NCI-H446 treated with DMSO at 0.1 percent for 48 hours (cell line): Measurements from ENCODE around the gene PAQR7.
"Not testable (repeated sequence)": the region's sequence is repeated elsewhere in the genome, so short reads cannot be mapped to it uniquely, and the experiment has no call there.

Source experiments
- DNase-seq: peaks from one replicate; lab custom pipeline; 2025; lab: John Stamatoyannopoulos, UW

Gene PAQR7

DNA sequence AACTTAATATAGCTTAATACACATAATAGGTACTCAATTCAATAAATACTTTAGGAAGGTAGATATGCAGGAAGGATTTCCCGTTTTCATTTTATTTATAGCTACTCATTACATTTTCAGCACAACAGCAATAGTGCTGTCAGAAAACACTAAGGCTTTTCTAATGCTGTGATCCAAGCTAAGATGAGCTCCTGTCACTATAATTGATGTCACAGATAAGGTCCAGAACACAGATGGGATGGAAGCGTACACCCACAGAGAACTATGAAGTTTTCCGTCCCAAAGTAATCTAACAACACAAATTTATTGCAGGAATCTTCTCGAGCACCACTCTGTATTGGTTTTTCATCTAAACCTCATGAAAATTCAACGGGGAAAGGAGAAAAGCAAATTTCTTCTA lies 29.8 kb downstream of the PAQR7 start:
- DNase-seq: no peak

DNA sequence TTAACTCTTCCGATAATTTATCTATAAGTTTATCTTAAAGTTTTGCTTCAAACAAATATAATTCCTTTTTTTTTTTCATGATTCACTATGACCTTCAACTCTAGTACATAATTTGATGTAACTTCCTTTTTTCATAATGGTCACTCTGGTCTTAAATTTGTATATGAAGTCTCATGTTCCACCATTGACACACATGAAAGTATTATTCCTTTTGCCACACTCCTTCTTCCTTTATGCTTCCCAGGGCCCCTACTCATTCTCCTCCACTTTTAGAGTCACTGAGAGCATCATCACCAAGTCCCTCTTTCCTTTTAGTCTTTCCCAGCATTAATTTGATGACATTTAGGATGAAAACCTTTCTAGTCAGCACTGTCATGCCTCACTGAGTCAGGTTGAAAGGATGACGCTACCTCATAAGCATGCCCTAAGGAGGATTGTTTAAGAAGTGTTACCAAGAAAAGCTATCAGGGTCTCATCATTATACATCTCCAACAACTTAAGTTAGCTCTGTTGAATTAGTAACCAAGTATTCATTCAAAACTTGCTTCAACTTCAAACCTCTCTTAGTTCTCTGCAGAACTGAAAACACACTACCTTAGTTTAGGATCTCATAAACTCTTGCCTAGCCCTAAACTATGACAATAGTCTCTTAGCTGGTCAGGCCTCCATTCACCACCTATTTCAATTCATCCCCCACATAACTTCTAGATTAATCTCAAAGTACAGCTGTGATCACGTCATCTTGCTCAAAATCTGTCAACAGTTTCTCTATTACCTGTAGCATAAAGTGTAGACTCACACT lies 30.8 kb downstream of the PAQR7 start:
- DNase-seq: no peak

DNA sequence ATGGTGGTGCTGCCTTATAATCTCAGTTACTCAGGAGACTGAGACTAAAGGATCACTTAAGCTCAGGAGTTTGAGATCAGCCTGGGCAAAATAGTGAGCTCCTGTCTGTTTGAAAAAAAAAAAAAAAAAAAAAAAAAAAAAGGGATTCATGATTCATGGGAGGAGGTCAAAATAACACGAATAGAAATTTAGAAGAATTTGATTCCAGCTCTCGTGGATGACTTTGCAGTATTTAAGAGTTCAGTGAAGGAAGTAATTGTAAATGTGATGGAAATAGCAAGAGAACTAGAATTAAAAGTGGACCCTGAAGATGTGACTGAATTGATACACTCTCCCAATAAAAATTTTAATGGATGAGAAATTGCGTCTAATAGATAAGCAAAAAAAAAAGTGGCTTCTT lies 32.0 kb downstream of the PAQR7 start:
- DNase-seq: no peak

DNA sequence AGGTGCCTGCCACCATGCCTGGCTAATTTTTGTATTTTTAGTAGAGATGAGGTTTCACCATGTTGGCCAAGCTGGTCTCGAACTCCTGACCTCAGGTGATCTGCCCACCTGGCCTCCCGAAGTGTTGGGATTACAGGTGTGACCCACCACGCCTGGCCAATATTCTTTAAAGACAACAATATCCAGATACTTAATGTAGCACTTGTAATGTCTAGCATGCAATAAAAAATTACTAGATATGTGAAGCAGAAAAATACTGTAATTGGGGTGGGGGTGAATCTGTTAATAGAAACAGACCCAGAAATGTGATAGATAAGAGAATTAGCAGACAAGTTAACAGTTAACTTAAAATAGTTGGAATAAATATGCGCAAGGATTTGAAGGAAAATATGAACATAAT lies 35.7 kb downstream of the PAQR7 start:
- not testable (repeated sequence) for DNase-seq

DNA sequence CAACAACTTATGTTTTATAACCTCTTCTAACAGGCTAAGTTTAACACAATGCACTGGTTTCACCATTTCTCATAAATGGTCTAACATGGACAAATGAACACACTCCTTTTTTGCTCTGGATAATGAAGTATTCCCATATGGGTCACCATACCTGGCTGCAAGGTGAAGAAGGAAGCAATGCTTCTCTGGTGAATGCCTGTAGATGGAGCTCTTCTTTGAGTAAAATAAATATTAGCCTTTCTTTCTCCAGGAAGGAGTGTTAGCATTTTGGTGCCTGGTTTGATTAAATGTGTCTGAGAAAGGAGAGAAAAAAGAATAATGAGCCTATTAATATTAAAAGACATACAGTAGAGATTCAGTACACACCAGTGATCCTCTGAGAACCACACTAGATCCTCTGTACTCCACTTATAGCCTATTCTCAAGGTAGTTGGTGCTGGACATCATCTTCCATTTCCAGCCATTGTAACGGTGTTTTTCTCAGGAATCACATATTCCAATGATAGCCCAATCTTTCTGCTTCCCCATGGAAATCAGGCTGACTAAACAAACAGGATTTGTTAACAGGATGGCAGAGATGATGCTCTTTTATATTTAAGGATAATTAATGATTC lies 38.1 kb downstream of the PAQR7 start:
- peak; percentile 5 for DNase-seq

DNA sequence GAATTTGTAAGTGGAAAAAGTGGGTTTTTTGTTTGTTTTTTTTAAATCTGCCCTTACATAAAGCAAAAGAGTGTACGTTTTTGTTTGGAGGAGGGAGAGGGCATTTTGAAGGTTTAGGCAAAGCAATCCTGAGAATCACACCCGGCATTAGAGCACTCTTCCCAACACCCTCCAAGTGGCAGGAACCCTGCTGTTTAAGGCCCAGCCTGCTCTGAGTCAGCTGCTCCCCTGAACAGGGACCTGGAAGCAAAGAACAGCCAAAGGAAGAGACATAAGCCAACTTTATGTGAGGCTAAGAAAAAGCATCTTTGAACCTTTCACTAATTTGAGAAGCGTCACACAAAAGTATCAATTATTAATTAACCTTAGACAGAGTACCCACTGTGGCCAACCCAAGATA lies 38.8 kb downstream of the PAQR7 start:
- no peak for DNase-seq

DNA sequence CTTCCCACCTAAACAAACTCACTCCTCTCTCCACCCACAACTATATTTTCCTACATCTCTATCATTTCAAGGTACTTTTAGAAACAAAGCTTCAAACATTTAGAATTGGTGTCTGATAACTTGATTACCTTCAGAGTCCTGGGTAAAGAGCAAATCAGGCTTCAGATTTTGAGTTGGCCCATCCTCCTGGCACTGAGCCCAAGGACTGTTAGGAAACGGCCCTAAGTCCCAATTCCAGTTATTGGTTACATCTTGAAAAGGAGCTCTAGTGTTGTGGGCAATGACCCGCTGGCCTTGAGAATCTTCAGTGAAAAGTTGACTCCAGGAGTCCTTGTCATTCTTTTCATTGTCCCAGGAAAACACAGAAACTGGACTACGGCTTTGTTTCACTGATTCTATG lies 40.6 kb downstream of the PAQR7 start:
- no peak for DNase-seq

DNA sequence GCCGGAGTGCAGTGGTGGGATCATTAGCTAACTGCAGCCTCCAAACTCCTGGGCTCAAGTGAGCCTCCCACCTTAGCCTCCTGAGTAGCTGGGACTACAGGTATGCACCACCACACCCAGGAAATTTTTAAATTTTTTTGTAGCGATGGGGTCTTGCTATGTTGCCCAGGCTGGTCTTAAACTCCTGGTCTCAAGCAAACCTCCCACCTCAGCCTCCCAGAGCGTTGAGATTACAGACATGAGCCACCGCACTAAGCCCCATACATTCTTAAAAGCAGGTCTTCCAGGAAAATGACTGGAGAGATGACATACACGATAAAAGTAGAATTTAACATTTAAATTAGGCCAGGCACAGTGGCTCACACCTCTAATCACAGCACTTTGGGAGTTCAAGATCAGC lies 42.4 kb downstream of the PAQR7 start:
- no peak for DNase-seq

DNA sequence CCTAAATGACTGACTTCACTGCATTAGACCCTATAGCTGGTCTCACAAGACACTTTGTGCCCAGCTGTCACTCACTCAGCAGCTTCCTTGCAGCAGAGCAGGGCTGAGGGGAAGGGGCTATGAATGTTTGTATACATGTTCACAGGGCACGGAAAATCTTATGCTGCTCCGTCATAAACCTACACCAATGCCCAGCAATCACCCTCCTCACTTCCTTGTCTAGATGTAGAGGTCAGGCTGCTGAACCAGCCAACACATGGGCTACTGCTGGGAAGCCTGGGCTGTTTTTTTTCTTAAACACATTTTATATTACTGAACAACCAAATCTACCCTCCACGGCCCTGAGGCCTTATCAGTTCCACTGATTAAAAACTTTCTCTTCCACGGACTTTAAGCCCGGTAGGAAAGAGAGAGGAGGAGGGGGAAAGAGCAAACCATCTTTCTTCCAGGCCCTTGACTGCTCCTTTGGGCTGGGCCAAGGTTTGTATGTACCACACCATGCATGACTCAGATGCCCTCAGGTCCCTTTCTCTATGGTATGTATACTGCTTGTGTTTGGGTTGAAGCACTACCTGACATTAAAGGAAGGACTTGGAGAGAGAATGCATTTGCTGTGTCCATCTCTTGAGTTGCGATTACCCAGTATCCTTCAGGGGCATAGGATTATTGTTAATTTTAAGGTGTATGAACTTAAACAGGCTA lies 43.0 kb downstream of the PAQR7 start:
- no peak for DNase-seq

DNA sequence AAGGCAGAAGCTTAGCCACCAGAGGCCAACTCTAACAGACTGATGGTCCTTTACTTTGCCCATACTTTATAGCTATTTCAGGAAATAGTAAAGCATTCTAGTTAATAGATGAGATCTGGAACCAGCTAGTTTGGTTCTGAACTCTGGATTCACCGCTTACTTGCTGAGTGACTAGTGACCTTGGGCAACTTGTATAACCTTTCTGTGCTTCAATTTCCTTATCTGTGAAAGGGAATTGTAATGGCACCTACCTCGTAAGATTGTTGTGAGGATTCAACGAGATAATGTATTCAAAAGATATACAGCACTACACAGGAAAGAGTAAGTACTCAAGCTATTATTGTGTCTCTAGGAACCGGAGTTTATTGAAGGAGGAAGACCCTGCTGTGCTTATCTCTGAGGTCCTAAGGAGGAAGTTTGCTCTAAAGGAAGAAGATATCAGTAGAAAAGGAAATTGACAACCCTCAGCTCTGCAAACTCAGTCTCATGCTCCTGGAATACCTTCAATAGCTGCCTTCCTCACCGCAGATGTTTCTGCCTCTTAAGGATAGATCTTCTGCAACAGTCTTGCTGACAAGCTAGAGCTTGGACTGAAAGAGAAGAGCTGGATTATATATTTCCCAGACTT lies 43.8 kb downstream of the PAQR7 start:
- DNase-seq: no peak

DNA sequence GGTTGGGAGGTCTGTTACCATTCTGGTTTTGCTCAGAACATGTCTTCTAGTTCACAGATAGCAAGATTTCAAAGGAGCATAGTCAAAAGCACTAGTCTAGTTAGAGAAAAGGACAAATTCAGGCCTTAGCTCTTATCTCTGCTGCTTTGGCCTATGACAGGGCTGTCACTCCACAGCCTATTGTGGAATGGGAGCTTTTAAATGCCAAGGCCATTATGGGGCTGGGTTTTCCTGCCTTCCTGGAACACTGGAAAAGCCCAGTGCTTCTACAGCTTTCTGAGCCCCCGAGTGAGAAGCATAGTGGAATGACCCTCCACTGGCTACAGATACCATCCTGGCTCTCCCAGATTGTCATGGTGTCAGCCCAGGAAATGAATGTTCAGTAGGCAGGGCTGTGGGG lies 46.5 kb downstream of the PAQR7 start:
- DNase-seq: no peak

DNA sequence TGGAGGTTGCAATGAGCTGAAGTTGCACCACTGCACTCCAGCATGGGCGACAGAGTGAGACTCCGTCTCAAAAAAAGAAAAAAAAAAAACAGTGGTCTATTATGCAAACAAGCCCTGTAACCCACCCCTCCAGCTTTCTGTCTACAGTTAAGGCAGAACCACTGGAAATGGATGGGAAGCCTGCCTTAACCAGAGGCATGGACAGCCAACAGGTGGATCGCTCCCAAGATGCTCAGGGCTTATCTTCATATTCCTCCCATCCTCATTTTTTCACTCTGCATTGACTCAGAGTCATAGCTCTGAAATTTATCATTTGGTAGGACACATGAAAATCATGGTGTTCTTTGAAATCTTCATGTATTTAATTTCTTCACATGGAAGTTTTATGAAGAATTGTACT lies 47.0 kb downstream of the PAQR7 start:
- DNase-seq: no peak

DNA sequence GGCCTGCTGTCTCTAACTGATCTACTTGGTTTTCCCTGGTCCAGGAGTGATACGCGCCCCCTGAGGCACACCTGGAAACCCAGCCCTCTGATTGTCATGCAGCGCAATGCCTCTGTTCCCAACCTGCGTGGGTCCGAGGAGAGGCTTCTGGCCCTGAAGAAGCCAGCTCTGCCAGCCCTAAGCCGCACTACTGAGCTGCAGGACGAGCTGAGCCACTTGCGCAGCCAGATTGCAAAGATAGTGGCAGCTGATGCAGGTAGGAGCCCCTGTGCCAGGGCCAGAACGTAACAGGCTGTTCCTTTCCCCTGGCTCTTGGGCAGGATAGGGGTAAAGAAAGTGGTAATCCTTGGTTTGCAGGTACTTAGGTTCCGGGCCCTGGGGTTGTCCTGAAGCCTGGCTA lies 48.9 kb downstream of the PAQR7 start:
- no peak for DNase-seq

DNA sequence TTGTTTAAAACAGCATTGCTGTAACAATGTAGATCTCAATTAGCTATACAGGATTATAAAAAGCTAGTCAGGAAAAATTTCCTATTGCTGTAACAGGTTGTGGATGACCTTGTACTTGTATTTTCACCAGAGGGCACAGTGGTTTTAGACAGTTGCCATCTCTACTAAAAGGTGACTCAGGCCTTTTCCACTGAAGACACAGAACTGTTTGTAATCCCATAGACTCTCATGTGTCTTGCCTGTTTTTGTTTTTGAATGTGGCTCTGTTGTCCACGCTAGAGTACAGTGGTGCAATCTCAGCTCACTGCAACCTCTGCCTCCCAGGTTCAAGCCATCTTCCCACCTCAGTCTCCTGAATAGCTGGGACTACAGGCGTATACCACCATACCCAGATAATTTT lies 49.9 kb downstream of the PAQR7 start:
- no peak for DNase-seq

DNA sequence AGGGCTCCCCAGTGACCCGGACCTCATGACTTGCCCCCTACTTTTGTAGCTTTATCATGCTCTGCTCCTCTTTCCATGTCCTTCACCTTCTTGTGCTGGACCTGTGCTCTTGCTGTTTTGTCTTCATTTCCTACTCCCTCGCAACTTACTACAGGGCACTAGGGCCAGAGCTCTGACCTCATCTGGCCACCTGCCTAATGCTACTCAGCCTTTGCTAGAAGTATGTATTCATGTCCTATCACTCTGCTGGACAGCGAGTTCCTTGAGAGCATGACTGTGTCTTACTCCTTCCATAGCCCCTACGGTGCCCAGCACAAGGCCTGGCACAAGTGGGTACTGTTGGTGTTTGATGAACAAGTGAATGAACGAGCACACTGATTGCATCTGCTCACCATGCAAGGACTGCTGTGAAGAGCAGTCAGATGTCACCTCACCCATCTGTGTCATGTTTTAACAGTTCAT lies 53.8 kb downstream of the PAQR7 start:
- DNase-seq: no peak

DNA sequence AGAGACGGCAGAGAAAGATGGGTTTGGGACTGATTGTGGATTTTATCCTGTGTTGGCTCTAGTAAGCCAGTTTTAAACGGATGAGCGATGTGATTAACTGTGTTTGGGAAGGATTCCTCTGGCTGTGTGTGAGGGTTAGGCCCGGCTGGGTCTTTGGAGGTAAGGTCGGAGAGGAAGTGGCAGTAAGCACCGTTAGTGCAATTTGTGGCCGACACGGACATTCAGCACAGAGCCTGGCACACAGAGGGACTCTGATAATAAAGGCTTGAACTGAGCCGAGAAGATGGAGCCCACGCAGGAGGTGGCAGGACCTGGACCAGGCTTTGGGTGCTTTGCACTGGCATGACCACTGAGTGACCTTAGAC lies 54.4 kb downstream of the PAQR7 start:
- no peak for DNase-seq

DNA sequence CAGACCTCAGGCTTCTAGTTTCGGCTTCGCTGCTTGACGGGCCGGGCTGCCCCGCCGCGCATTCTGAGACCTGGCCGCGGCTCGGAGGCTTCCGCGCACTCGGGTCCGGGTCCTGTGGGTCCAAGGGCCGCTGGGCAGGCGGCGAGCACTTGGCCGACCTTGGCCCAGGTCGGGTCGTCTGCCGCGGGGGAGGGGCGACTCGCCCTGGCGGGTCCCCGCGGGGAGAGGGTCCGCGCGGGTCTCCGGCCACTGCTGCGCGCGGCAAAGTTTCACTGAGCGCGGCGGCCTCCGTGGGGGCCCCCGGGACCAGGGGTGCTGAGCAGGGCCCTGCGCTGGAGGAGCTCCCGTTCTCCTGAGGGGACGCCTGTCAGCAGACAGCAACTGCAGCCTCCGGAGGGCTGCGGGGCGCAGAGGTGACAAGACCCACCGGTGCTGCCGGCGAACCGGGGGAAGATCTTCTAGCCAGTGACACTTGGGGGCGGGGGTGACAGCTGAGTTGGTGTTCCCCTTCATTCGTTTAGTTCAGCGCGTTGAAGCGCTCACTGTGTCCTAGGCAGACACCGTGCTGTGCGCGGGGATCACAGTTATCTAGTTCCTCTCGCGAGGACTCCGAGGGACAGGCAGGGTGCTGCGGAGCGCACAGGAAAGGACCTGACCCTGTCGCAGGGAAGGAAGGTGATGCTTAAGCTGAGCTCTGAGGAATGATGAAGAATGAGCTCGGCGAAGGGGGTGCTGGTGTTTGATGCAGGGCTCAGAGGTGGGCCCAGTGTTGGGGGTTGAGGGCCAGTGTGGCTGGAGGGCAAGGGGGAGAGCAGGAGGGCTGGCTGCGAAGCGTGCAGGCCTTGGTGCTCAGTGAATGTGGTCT lies 55.0 kb downstream of the PAQR7 start:
- DNase-seq: peak; percentile 31

DNA sequence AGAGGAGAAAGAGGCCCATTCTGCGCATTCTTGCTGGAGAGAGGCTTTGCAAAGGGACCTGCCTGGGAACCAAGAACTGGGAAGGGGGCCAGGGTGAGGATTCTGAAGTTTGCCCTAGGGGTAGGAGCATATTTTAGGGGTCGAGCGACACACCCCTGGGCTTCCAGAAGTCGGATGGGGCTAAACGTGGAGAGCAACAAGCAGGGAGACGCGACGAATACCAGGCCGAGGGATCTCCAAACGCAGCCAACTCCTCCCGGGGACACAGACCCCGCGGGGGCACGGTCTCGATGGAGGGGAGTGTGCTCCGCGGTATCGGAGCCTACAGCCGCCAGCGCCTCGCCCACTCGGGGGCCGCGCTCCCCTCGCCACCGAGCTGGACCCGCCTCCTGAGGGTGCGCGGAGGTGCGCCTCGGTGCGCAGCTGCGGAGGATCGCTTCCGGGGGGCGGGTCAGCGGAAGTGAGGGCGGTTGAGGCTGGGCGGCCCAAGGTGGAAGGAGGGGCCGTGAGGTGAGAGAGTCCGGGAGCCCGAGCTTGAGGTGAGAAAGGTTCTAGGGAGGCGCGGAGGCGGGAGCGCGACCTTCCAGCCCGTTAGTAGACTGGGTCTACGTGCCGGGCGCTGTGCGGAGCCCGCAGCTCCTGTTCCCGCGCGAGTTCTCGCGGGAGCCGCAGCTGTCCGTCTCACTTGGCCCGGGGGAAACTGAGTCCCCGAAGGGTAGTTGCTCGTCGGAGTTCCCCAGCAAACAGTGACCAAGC lies 55.8 kb downstream of the PAQR7 start, which contains the start of gene MTFR1L:
MTFR1L (plus strand) TSS at position 464 of the 756 bp plus-strand sequence. CDS start 3,151 bp downstream, outside the sequence.
- peak; percentile 55 for DNase-seq

DNA sequence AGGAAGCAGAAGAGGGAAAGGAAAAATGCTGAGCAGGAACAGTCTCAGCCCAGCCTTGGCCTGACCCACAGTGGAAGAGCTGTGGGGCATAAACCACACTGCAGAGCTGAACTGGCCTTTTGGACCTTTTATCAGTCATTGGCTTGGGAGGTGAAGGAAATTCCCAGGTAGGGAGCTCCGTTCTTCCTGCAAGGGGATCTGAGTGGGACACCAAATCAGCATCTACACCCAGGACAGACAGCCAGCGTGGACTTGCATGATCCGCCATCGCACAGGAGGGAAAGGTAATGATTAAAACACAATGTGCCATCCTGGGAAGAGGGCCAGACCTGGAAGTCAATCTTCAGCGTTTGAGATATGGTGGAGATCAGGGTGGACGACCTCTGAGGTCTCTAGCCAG lies 56.9 kb downstream of the PAQR7 start:
- DNase-seq: no peak

DNA sequence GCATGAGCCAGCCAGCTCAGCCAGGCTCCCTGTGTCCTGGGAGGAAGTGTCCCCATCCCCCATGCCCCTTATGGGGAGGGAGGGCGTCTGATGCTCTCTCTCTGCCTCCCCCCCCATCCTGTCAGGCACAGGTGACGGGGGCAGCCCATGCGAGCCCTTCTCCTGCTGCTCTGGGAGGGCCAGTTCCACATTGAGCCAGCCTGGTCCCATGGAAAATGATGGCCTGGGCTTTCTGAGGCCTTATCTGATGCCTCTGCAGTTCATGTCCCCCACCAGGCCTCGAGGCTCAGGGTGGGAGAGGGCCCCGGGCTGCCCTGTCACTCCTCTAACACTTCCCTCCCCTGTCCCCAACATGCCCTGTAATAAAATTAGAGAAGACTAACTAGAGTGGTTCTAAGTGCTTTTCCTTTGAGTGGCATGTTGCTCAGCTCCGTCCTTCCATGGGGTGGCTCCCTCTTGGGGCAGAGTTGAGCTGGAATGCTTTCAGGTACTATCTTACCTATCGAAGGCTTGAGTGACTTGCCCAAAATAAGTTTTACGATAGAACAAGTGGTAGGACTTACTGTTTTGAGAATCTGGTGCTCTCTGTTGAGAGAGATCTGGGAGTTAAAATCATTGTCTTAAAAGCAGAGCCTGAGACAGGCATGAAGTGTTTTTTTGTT lies 57.5 kb downstream of the PAQR7 start:
- no peak for DNase-seq
